Thyroid gland (tissue), 4 donors: ENCODE data around the gene ELMO1. TPM values are rescaled to one million over a fixed set of nuclear protein-coding genes. Genes with fewer than 3 reads are reported as not detected.

Experiments used
- DNase-seq, 2 donors: peaks; one replicate each; pipeline ENCODE4 v3.0.0-alpha.2; 2019
- H3K27ac ChIP-seq, 3 donors: fragments of 200-600 bp; sonication (generic); 1 replicate in 2 of 3; 2 replicates in 1 of 3; pipeline ENCODE4 v1.5.1; 2016 to 2019; ENCODE audit warnings: mild to moderate bottlenecking in 1 of 3, moderate library complexity in 1 of 3
- H3K27me3 ChIP-seq: fragments of 200-600 bp; sonication (generic); one replicate; pipeline ENCODE4 v1.5.1; 2019
- H3K36me3 ChIP-seq, 2 donors: fragments of 200-600 bp; sonication (generic); one replicate each; pipeline ENCODE4 v1.5.1; 2016 to 2019
- H3K4me1 ChIP-seq, 2 donors: fragments of 200-600 bp; sonication (generic); one replicate each; pipeline ENCODE4 v1.5.1; 2017 to 2019
- H3K4me3 ChIP-seq, 3 donors: fragments of 200-600 bp; sonication (generic); replicated peaks in 1 of 3; 1 replicate in 2 of 3; 2 replicates in 1 of 3; pipeline ENCODE4 v1.5.1; 2016; ENCODE audit warnings: mild to moderate bottlenecking in 1 of 3
- H3K9me3 ChIP-seq: fragments of 200-600 bp; sonication (generic); one replicate; pipeline ENCODE4 v1.5.1; 2017
- POLR2A ChIP-seq, 2 donors: fragments of 450-650 bp; IDR thresholded peaks; one replicate each; pipeline ENCODE4 v1.6.1; 2017; ENCODE audit warnings: antibody characterized with exemption in 2 of 2, mild to moderate bottlenecking in 2 of 2, moderate library complexity in 1 of 2
- WGBS, 2 donors: methylation state at CpG; one replicate each; pipeline ENCODE4 v1.1.5; 2017; 5-methylcytosine and 5-hydroxymethylcytosine counted together
- intact Hi-C: fragments of 100-400 bp; cut with DNase I; formaldehyde crosslinking; loops from one replicate; pipeline ENCODE4 v1.15.1; 2023
- total RNA-seq, 4 donors: library from RNA; depleted of rRNA; stranded (reverse); fragments of >200 nt; gene quantifications; one replicate each; pipeline ENCODE4 v1.2.3, GENCODE V29; 2016
- TF ChIP-seq, protein P1 (sequence below), 6 experiments: fragments of 200-600 bp in 3 of 6; fragments of 450-650 bp in 3 of 6; sonication (generic) in 3 of 6; IDR thresholded peaks; one replicate each; pipeline ENCODE4 v1.5.1; 2016 to 2019; ENCODE audit warnings: antibody characterized with exemption in 6 of 6, mild to moderate bottlenecking in 2 of 6, inconsistent platforms in 1 of 6, moderate library complexity in 1 of 6

The ELMO1 gene
- total RNA-seq, 4 donors from 2014 or later: 168 to 423 (median 312) TPM

DNA sequence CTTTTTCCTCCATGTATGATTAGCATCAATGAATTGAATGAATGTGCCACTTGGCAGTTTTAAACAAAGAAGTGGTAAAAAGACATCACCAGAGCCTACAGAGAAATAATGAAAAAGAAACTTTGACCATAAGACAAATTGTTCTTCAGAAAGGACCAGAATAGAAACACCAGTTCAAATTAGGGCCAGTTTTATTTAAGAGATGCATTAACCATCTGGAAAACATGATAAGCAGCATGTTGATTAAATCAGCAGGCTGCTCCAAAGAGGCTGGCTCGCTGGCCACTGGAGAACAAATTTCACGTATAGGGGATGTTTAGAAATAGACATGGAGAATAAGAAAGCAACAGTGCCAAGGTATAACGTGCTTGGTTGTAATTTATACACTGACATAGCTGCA, 482.0 kb downstream of the ELMO1 start:
- Histone ChIP-seq H3K9me3 (no peaks in the 10 kb centered on the region), H3K4me1 (peaks cover 15 to 22% of the 10 kb centered on the region in 2 donors), H3K4me3 (no peak overlapping the region), H3K27me3 (no peaks in the 10 kb centered on the region), H3K27ac (no peak overlapping the region), H3K36me3 (no peaks in the 10 kb centered on the region)
- intact Hi-C loops: loop anchor here (5.0 kb wide), 2 partner anchors 216 to 236 kb away; no protein-coding TSS in a partner anchor
- no peak for TF ChIP-seq POLR2A (IDR thresholded peaks at IDR 0.05)
- TF ChIP-seq, protein P1, sequence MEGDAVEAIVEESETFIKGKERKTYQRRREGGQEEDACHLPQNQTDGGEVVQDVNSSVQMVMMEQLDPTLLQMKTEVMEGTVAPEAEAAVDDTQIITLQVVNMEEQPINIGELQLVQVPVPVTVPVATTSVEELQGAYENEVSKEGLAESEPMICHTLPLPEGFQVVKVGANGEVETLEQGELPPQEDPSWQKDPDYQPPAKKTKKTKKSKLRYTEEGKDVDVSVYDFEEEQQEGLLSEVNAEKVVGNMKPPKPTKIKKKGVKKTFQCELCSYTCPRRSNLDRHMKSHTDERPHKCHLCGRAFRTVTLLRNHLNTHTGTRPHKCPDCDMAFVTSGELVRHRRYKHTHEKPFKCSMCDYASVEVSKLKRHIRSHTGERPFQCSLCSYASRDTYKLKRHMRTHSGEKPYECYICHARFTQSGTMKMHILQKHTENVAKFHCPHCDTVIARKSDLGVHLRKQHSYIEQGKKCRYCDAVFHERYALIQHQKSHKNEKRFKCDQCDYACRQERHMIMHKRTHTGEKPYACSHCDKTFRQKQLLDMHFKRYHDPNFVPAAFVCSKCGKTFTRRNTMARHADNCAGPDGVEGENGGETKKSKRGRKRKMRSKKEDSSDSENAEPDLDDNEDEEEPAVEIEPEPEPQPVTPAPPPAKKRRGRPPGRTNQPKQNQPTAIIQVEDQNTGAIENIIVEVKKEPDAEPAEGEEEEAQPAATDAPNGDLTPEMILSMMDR (IDR thresholded peaks at IDR 0.05): no peak
- 71 to 79% methylated on average over 3 of the region's 3 CpGs for WGBS, 2 donors
- no peak for DNase-seq

DNA sequence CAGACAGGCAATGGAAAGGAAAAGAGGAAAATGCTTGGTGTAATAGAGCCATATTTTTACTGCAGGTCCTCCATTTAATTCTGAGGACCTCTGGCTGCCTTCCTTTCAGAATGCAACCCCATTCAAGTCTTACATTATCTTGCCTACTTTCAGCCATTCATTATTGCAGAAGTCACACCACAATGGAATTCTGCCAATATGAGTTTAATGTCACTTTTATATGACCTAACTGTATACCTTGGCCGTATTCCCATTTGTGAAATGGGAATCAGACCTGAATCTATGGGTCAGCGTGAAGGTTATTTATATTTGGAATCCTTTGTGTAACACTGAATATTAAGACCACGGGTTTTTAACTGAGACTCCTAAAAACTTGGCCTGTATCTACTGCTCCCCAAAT, 482.6 kb downstream of the ELMO1 start:
- 73 to 82% methylated on average over 3 of the region's 3 CpGs for WGBS, 2 donors
- TF ChIP-seq POLR2A (IDR thresholded peaks at IDR 0.05): no peak
- TF ChIP-seq, protein P1 (IDR thresholded peaks at IDR 0.05): no peak
- peaks cover 17 to 23% of the 10 kb centered on the region in 2 donors for H3K4me1 ChIP-seq
- H3K27me3 ChIP-seq: no peaks in the 10 kb centered on the region
- no peak overlapping the region for H3K27ac ChIP-seq
- H3K36me3 ChIP-seq: no peaks in the 10 kb centered on the region
- intact Hi-C loops: loop anchor here (5.0 kb wide), 2 partner anchors 216 to 236 kb away; no protein-coding TSS in a partner anchor
- no peak overlapping the region for H3K4me3 ChIP-seq
- no peaks in the 10 kb centered on the region for H3K9me3 ChIP-seq
- no peak for DNase-seq

DNA sequence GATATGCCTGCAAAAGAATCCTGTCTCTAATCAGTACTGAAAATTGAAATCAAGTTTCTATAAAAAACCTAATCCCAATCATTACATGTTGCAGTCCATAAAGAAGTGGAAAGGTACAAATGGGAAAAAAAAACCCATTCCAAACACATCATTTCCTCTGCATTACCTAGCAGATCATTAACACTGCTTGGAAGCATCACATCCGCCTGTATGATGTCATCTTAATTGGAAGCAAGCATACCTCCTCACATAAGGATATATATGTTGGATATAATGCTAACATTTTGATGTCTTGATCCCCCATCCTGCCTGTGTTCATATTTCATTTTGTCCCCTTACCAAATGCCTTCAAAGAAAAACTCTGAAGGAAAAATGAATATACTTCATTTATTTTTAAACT, 483.0 kb downstream of the ELMO1 start:
- TF ChIP-seq, protein P1 (IDR thresholded peaks at IDR 0.05): no peak
- no peak for TF ChIP-seq POLR2A (IDR thresholded peaks at IDR 0.05)
- H3K27me3 ChIP-seq: no peaks in the 10 kb centered on the region
- DNase-seq: no peak
- H3K4me3 ChIP-seq: no peak overlapping the region
- intact Hi-C loops: loop anchor here (5.0 kb wide), 2 partner anchors 217 to 237 kb away; no protein-coding TSS in a partner anchor
- WGBS, 2 donors: 92 to 95% methylated on average over 1 of the region's 1 CpG
- no peaks in the 10 kb centered on the region for H3K36me3 ChIP-seq
- H3K9me3 ChIP-seq: no peaks in the 10 kb centered on the region
- no peak overlapping the region for H3K27ac ChIP-seq
- H3K4me1 ChIP-seq: peaks cover 21 to 27% of the 10 kb centered on the region in 2 donors

DNA sequence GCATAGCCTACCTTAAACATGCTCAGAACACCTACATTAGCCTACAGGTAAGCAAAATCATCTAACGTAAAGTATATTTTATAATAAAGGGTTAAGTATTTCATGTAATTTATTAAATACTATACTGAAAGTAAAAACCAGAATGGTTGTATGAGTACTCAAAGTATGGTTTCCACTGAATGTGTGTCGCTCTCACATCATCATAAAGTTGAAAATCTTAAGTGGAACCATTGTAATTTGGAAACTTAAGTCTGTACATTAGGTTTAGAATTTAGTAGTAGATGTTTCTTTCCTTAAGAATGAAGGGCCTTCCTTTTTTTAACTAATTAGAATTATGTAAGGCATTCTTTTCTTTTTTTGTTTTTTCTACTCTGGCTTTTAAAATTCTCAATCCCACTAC, 484.4 kb downstream of the ELMO1 start:
- no peak for DNase-seq
- 96 to 97% methylated on average over 2 of the region's 2 CpGs for WGBS, 2 donors
- Histone ChIP-seq H3K9me3 (no peaks in the 10 kb centered on the region), H3K27ac (no peak overlapping the region), H3K4me3 (no peak overlapping the region), H3K4me1 (peaks cover 26 to 29% of the 10 kb centered on the region in 2 donors), H3K36me3 (no peaks in the 10 kb centered on the region), H3K27me3 (no peaks in the 10 kb centered on the region)
- intact Hi-C loops: no loop called here
- no peak for TF ChIP-seq POLR2A (IDR thresholded peaks at IDR 0.05)
- TF ChIP-seq, protein P1 (IDR thresholded peaks at IDR 0.05): no peak

DNA sequence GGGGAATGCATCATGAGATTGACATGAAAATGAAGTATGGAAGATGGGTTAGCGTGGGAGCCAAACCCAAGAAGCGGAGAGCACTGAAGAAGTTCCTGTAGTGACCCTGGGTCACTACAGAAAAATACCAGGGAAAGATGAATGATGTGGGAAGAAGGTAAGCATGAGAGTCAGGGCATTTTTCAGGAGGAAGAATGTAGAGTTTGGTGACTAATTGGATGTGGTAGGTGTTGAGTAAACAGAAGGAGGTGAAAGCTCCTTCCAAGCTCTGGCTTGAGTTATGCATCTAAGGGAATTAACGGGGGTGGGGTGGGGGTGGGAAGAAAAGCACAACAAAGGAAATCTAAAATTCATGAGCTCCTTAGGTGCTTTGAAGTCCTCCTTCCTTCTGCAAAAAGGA, 486.3 kb downstream of the ELMO1 start:
- H3K9me3 ChIP-seq: no peaks in the 10 kb centered on the region
- intact Hi-C loops: no loop called here
- no peaks in the 10 kb centered on the region for H3K36me3 ChIP-seq
- peaks cover 13 to 24% of the 10 kb centered on the region in 2 donors for H3K4me1 ChIP-seq
- H3K27ac ChIP-seq: no peak overlapping the region
- 90% methylated on average over 3 of the region's 3 CpGs for WGBS, 2 donors
- TF ChIP-seq POLR2A (IDR thresholded peaks at IDR 0.05): no peak
- TF ChIP-seq, protein P1 (IDR thresholded peaks at IDR 0.05): no peak
- DNase-seq: no peak
- no peak overlapping the region for H3K4me3 ChIP-seq
- H3K27me3 ChIP-seq: no peaks in the 10 kb centered on the region
